ENCODE data around the gene SAXO2.
"Not testable (repeated sequence)": the region's sequence is repeated elsewhere in the genome, so short reads cannot be mapped to it uniquely, and the experiment has no call there.

Gene SAXO2

DNA sequence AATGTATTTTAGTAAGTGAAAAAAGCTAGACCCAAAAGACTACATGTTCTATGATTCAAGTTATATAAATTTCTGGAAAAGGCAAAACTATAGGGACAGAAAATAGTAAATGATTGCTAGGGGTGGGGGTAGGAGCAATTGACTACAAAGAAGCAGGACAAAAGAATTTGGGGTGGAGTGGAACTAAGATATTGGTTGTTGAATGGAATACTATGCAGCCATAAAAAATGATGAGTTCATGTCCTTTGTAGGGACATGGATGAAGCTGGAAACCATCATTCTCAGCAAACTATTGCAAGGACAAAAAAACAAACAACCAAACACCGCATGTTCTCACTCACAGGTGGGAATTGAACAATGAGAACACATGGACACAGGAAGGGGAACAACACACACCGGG is 25.6 kb downstream of the SAXO2 start:
- DNase-seq, result not testable (repeated sequence)

DNA sequence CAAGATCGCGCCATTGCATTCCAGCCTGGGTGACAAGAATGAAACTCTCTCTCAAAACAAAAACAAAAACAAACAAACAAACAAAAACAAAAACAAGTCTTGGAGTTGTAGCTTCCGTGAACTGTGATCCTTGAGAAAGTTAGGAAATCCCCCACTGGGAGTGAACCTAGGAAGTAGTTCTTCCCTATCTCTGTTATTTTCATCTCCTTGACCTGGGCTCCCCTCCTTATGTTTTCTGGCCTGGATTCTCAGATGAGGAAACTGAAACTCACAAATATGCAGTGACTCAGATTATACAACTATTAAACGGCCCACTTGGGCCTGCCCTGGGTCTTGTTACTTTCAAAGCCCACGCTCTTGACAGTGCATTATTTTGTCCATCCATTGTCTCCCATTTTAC is 29.7 kb downstream of the SAXO2 start:
- DNase-seq, result no peak

DNA sequence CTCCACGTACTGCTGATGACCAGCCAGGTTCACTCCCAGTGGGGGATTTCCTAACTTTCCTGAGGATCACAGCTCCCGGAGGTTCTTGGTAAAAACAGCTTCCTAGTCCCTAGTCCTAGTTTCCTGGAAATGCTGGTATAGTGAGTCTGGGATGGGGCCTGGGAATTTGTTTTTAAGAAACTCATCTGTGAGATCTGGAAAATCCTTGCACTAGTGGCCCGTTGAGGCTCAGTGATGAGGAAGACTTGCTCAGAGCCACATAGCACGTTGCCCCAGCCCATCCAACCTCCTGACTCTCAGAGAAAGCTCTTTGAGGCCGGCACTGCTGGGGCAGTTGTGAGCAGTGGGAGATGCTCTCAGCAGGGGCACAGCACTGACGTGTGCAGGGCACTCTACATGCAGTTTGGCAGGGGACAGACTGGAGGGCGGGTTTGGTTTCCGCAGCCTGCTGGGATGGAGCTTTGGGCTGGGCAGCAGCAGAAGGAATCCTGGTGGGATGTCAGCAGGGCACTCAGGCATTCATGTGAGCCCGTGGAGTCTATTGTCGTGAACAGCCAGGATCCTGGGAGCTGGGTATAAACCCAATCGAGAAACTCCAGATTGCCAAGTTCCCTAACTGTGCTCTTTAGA is 31.6 kb downstream of the SAXO2 start:
- no peak for DNase-seq

DNA sequence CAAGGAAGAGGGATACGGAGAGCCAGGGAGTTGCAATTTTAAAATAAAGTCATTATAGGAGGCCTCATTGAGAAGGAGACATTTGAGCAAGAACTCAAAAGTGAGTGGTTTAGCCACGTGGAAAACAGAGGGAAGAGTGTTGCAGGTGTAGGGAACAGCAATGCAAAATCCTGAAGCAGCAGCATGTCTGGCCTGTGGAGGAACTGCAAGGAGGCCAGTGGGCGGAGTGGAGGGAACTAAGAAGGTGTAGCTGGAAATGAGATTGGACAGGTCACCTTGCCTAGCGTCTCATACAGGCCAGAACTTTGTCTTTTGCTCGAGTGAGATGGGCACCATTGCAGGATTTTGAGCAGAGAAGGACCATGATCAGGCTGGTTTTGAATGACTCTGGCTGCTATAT is 34.9 kb downstream of the SAXO2 start:
- DNase-seq, result no peak

DNA sequence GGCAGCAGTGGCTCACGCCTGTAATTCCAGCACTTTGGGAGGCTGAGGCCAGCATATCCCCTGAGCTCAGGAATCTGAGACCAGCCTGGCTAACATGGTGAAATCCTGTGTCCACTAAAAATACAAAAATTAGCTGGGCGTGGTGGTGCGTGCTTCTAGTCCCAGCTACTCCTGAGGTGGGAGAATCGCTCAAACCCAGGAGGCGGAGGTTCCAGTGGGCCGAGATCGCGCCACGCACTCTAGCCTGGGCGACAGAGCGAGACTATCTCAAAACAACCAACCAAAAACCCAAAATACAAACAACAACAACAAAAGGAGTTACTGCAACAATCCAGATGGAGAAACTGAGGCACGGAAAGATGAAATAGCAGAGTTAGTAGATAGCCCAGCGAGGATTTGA is 35.4 kb downstream of the SAXO2 start:
- DNase-seq, result no peak

DNA sequence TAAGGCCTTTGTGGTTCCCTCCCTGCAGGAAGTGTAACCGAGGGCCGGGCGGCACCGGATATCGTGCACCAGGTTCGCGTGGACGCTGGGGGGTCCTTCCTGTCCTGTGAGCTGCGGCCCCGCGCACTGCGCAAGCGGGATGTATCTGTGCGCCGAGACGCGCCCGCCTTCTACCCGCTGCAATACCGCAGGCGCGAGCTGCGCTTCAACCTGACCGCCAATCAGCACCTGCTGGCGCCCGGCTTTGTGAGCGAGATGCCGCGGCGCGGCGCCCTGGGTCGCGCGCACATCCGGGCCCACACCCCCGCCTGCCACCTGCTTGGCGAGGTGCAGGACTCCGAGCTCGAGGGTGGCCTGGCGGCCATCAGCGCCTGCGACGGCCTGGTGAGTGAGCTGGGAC is 35.9 kb downstream of the SAXO2 start:
- no peak for DNase-seq

DNA sequence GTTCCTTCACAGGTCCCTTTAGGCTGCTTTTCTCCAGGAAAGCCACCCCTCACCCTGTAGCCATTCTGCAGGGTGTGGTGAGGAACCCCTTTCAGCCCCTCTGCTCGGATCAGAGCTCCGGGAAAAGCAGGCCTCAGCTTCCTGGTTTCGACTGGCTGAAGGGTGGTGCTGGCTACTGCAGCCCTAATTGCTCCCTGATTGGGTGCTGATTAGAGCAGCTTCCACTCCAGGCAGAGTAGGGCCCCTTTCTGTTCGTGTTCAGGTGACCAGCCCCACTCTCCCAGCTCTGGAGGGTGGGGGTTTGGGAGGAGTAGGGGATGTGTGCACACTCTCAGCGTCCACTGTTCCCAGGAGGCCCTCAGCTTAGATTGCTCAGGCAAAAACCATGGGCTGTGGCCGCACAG is 36.9 kb downstream of the SAXO2 start:
- not testable (repeated sequence) for DNase-seq

DNA sequence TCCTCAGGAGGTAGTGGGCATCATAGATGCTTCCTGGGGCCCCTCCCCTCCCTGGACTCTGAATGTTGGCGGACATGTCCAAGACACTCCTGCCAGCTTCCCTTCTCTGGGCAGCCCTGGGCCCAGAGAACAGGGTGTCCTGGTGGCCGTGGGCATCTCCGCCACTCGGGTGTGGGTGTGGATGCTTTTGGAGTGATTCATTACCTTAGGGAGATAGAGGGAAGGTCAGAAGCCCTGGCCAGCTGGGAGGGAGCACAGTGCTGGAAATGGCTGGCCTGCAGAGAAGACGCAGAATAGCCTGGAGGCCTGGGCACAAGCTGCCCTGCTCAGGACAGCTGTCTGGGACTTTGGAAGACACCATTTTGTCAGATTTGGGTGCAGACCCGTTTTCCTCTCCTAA is 37.7 kb downstream of the SAXO2 start:
- not testable (repeated sequence) for DNase-seq

DNA sequence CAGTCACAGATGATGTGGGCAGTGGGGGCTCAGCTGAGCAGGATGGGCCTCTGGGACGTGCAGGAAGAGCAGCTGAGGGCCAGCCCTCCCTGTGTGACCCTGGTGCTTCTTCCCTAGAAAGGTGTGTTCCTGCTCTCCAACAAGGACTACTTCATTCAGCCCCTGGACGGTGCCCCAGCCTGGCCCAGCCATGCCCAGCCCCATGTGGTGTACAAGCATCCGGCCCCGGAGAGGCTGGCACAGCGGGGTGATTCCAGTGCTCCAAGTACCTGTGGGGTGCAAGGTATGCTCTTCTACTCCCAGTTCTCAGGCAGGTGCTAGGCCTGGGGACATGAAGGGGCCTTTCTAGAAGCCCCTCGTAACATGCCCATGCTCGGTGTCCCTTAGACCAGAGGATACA is 38.3 kb downstream of the SAXO2 start:
- DNase-seq, result no peak

DNA sequence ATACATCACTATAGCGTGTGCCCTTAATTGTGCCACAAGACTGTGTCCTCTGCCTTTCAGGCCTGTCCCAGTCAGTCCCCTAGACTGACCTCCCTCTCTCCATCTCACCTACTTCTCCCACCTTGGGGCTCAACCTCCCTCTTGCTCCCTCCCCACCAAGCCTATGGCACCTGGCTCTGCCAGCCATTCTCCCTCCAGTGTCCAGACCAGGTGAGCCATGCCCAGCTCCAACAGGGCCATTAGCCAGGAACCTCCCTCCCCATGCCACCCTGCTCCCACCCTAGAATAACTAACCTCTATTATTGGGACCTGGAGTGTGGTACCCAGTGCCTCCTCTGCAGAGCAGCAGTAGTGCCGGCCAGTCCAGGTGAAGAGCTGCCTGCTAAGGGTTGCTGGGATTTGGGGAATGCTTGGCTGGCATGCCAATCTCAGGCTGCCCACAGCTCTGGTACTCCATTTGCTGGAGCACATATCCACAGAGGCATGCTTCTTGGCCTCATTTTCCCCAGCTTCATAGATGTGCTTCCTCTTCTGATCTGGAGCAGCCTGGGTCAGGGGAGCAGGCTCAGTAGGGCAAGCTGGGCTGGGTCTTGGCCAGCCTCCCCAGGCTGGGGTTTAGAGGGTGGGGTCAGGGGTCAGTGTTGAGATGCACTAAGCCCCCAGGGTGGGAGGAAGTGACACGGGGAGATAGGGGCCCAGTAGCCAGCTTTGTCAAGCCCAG is 38.8 kb downstream of the SAXO2 start:
- no peak for DNase-seq

DNA sequence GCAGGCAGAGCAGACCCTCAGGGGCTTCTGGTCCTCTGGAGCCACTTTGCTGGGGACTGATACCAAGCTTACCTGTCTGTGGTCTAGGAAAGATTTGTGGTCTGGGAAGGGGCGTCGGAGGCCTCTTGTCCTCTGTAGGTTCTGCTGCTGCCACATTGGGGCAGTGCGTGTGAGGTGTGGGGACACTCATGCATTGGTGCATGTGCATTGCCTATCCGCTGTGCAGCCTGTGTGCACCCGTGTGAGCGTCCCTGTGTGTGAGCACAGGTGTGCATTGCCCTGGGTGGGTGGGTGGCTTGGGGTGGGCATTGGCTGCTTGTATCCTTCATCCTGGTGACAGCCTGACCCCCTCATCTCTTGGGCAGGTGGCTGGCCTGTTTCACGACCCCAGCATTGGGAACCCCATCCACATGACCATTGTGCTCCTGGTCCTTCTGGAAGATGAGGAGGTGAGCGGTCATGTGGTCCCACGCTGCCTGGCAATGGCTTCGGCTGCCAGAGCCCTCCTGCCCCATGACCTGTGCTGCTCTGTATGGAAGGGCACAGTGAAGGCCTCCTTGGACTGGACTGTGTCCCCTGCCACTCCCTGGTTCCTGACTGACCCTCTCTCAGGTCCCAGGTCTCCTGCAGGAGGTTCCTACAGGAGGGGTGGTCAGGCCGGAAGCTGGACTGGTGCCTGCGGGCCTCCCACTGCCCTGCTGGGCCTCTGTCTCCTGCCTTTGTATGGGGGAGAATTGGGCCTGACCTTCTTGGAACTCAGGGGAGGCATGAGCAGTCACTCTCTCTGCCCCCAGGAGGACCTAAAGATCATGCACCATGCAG is 41.5 kb downstream of the SAXO2 start:
- no peak for DNase-seq

DNA sequence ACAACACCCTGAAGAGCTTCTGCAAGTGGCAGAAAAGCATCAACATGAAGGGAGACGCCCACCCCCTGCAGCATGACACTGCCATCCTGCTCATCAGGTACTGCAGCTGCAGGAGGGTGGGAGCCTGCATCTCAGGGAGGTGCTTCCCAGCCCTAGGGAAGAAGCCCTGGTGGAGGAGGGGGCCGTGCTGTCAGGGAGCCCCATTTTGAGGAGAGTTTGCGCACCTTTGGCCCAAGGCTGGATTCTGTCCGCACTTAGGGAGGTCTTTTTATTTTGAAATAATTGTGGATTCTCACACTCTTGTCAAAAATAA is 42.1 kb downstream of the SAXO2 start:
- DNase-seq, result no peak

DNA sequence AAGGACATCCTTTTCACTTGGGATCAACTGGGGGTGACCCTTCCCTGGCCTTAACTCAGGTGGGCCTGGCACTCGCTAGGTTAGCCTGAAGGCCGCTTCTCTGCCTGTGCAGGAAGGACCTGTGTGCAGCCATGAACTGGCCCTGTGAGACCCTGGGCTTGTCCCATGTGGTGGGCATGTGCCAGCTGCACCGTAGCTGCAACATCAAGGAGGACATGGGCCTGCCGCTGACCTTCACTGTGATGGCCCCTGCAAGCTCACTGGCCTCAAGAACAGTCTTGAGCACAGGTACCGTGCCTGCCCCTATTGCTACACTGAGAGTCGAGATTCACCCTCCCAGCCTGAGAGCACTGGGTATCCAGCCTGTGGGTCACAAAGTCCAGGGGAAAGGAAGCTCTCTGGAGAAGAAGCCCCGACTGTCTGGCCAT is 43.0 kb downstream of the SAXO2 start:
- no peak for DNase-seq

DNA sequence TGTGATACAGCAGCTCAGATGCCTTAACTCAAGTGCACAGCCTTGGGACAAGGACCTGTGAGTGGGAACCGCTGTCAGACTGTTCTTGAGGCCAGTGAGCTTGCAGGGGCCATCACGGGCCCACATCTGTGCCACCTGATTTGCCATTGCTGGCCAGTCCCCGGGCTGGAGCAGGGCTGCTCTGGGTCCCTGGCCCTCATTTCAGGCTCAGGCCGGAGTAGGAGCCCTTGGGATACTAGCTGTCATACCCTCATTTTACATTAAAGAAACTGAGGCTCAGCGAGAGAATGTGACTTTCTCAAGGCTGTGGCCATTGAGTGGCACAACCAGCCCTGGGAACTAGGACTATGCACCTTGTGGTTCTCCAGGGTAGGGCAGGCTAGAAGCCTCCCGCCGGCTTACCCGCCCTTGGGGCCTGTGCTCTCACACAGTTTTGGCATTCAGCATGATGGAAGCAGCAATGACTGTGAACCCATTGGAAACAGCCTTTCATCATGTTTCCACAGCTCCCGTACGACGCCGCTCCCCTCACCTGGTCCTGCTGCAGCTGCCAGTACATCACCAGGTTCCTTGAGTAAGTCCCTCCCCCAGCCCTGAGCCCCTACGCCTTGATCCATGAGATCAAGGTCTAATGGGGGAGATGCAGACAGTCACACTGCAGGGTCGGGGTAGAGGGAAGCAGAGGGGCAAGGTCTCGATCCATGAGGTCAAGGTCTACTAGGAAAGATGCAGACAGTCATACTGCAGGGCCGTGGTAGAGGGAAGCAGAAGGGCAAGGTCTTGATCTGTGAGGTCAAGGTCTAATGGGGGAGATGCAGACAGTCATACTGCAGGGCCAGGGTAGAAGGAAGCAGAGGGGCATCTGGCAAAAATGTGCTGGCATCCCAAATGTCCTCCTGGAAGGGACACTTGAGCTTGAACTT is 44.4 kb downstream of the SAXO2 start:
- DNase-seq, result no peak

DNA sequence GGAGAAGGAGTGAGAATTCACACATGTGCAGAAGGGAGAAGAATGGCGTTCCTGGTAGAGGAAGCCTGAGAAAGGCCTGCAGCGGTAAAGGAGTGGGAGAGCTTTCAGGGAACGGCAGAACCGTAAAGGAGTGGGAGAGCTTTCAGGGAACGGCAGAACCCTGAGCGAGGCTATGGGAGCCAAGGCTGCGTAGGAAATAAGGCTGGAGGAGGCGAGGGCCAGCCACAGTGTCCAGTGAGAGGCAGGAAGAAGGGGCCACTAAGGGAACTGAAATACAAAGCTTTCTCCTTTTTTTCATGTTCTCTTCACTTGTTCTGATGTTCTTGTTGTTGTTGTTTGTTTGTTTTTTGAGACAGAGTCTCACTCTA is 45.1 kb downstream of the SAXO2 start:
- no peak for DNase-seq

DNA sequence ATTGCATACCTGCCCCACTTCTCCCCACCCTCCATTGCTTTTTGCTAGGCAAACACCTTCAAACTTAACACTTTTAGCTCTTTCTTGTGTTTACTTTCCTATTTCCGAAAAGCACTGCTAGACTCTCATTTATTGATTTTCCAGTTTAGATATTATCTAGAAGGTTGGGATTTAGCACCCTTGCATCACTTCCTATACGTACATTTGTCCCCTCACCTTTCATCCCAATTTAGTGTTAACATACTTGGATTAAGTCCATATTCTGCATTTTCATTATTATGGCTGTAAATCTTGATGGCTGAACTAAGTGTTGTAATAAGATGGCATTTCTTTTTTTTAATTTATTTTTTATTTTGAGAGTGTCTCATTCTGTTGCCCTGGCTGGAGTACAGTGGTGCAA is 47.2 kb downstream of the SAXO2 start:
- DNase-seq, result no peak

DNA sequence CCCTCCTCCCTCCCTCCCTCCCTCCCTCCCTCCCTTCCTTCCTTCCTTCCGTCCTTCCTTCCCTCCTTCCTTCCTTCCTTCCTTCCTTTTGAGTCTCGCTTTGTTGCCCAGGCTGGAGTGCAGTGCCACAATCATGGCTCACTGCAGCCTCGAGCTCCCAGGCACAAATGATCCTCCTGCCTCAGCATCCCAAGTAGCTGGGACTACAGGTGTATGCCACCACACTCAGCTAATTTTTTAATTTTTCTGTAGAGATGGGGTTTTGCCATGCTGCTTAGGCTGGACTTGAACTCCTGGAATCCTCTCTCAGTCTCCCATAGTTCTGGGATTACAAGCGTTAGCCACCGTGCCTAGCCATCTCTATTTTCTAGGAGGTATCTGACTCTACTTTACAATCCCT is 48.7 kb downstream of the SAXO2 start:
- not testable (repeated sequence) for DNase-seq

DNA sequence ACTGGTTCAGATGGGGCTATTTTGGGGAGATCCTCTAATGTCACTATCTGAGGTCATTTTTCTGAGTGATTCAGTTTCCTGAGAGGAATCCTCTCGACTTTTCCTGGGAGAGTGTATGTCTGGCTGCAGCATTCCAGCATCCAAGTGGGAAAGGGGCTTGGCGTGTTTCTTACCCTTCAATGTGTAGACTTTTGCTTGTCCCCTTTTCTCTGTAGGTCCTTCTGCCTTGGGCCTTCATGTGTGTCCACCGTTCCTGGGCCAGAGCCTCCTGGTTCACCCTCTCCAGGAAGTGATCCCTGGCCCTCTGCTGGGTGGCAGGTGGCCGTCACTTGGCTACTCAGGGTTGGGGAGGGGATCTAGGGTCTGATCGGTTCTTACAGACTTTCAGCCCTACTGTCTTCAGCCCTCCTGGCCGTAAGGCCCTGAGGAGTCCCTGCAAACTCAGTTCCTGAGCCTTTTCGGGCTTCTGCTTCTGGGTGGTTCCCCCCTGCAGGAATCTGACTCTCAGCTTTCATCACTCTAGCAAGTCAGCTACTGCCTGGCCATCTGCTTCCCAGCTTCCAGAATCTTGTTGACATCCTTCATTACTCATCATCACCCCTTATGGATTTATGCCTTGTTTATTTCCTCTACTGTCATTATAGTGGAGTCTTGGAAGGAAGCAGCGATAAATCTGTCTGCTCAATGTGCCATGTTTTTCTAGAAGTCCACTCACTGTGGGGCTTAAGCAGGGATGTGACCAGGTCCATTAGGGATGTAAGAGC is 50.1 kb downstream of the SAXO2 start:
- no peak for DNase-seq

DNA sequence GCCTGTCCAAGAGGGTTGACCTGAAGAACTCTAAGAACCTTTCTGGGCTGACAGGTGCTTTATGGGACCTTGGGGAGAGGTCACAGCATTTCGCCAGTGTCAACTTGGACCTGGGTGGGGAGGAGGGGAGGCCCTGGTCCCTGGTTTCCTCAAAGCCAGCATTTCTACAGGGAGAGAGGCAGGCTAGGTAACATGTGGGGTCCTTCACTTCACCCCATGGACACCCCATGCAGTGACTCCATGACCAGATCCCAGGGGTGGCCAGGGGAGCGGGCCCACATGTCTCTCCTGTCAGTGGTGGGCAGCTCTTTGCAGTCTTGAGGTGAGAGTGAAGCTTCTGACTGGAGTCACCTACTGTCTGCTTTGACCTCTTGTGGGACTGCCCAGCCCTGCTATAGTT is 50.8 kb downstream of the SAXO2 start:
- no peak for DNase-seq

DNA sequence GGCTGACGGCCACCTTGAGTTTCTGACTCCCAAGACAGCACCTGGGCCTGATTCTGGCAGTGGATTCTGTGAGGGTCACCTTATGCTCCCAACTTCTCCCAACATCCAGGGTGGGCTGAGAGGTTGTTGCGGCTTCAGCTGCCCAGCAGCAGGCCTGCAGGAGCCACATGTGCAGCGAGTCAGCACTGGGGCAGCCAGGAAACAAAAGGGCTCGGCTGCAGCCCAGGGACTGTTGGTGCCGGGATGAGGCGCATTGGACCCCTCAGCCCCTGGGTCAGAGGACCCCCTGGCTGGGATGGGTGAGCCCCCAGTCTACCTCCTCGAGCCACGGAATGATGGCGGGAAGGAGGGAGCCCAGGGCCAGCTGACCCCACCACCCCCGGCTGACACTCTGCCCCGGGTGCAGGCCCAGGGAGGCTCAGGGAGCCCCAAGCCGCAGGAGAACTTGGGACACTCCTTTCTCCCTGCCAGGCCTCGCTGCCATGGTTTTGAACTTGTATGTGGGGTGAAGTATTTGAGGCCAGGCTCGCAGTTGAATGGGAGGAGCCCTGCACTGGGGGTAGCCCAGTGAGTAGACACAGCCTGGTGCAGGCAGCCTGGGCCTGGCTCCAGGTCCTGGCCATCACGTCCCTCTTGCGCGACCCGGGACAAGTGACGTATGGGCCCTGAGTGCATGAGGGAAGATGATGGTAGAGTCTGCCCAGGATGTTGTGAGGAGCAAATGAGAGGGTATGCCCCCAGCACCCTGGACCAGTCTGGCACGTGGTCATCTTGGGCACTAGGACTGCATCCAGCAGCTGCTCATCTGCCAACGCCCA is 51.5 kb downstream of the SAXO2 start:
- not testable (repeated sequence) for DNase-seq

DNA sequence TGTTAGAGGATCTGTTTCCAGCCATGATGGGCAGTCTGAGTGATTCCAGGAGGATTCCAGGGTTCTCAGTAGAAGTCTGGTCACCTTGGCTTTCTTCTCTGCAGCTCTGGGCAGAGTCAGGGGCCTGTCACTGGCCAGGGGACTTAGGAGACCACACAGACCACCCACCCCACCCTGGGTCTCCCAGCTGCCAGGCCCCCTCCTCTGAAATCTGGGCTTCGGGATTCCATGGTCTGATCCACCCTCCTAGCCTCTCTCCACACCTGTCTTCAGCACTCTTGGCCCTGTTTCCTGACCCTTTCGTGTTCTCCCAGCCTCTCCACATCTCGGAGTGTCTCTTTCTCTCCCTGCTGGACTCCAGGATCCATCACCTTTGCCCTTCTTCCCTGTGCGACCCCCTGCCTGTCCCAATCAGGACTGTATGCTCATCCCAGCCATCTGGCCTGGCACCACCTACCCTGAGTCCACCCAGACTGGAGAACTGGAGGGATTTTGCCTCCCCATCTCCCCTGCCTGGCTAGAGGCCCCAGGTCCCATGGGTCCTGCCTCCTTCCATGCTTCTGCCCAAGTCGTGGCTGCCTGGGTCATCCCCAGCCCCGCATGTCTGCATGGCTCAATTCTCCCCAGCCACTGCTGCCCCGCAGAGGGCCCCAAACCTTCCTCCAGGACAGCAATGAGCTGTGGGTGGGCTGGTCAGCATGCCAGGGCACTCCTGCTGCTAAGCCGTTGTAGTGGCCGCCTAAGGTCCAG is 52.3 kb downstream of the SAXO2 start:
- no peak for DNase-seq

All from SW 1271 (cell line).